GM12872 (cell line): Measurements from ENCODE around the gene IQCN.

Experiments
- CTCF ChIP-seq: IDR thresholded peaks from 3 replicates; pipeline ENCODE4 v1.5.1; 2011; ENCODE audit warnings: low read depth, mild to moderate bottlenecking, low read length, moderate library complexity; ENCODE audit not compliant: insufficient read depth

The IQCN gene

GRCh38 chr19:18274781-18275356 is 617 bp upstream of the IQCN start:
- no peak for TF ChIP-seq CTCF

- no peak for TF ChIP-seq CTCF
These were observed 562 bp downstream of the IQCN start for GRCh38 chr19:18273561-18274218.

GRCh38 chr19:18271433-18271841 is 2.8 kb downstream of the IQCN start:
- TF ChIP-seq CTCF = no peak

- no peak for TF ChIP-seq CTCF
These were observed 3.9 kb downstream of the IQCN start for GRCh38 chr19:18270326-18270725.

- TF ChIP-seq CTCF = no peak
These were observed 5.1 kb downstream of the IQCN start for GRCh38 chr19:18269070-18269723.

- TF ChIP-seq CTCF = no peak
These were observed 7.2 kb downstream of the IQCN start for GRCh38 chr19:18266771-18267686.

GRCh38 chr19:18265582-18265981 is 8.7 kb downstream of the IQCN start:
- no peak for TF ChIP-seq CTCF
